ENCODE results near the gene UGT1A9.

Gene UGT1A9

GRCh38 chr2:233819884-233820773, 148.4 kb downstream of the UGT1A9 start:
- DNase-seq: no peak

- no peak for DNase-seq
Observed at GRCh38 chr2:233820774-233821105, 149.0 kb downstream of the UGT1A9 start.

- no peak for DNase-seq
Observed at GRCh38 chr2:233821196-233821595, 149.5 kb downstream of the UGT1A9 start.

DNA sequence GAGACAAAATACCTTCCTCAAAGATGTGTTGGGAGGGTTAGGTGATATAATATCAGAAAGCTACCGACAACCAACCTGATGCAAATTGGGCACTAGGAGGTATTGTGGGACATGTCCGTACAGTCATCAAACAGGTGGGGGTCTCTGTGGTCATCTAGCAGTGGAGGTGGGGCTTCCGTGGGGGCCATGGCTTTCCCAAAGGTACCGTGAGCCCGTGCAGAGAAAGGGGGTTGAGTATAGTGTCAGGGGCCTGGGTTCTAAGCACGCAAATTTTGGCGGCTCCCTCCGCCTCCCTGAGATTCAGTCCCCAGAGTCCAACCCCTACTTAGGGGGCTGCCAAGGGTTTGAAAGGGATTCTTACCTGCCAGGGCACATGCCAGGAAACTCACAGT, 150.0 kb downstream of the UGT1A9 start:
- DNase-seq: no peak

GRCh38 chr2:233822101-233822771, 150.5 kb downstream of the UGT1A9 start:
- DNase-seq: no peak
